GM23248 (cell line): ENCODE results near the gene RDH11. TPM values are rescaled to one million over a fixed set of nuclear protein-coding genes. Genes with fewer than 3 reads are reported as not detected.

Experiments used
- DNase-seq: peaks from one replicate; pipeline ENCODE4 v3.0.0-alpha.2; 2015
- H2AFZ ChIP-seq: fragments of 200-600 bp; sonication (generic); 2 replicates; pipeline ENCODE4 v1.6.1; 2016; ENCODE audit warnings: antibody characterized with exemption
- H3F3A ChIP-seq: fragments of 200-600 bp; sonication (generic); 2 replicates; pipeline ENCODE4 v1.6.1; 2016; ENCODE audit warnings: mild to moderate bottlenecking, antibody characterized with exemption, mixed run types; ENCODE audit not compliant: insufficient read depth
- H3K27ac ChIP-seq: fragments of 200-600 bp; sonication (generic); 2 replicates; pipeline ENCODE4 v1.5.1; 2016; ENCODE audit warnings: mild to moderate bottlenecking
- H3K27me3 ChIP-seq: fragments of 200-600 bp; sonication (generic); replicated peaks from 2 replicates; pipeline ENCODE4 v1.6.1; 2016; ENCODE audit warnings: mild to moderate bottlenecking; ENCODE audit not compliant: insufficient read depth
- H3K36me3 ChIP-seq: fragments of 200-600 bp; sonication (generic); 2 replicates; pipeline ENCODE4 v1.6.1; 2016; ENCODE audit warnings: low read depth, mild to moderate bottlenecking
- H3K4me1 ChIP-seq: fragments of 200-600 bp; sonication (generic); 2 replicates; pipeline ENCODE4 v1.6.1; 2016; ENCODE audit warnings: mild to moderate bottlenecking; ENCODE audit not compliant: insufficient read depth
- H3K4me2 ChIP-seq: fragments of 200-600 bp; sonication (generic); one replicate; pipeline ENCODE4 v1.6.1; 2016; ENCODE audit warnings: mild to moderate bottlenecking; ENCODE audit not compliant: unreplicated experiment
- H3K4me3 ChIP-seq: fragments of 200-600 bp; sonication (generic); 2 replicates; pipeline ENCODE4 v1.5.1; 2016; ENCODE audit warnings: mild to moderate bottlenecking
- H3K79me2 ChIP-seq: fragments of 200-600 bp; sonication (generic); 2 replicates; pipeline ENCODE4 v1.6.1; 2016; ENCODE audit warnings: mild to moderate bottlenecking; ENCODE audit not compliant: insufficient read depth
- H3K9ac ChIP-seq: fragments of 200-600 bp; sonication (generic); 2 replicates; pipeline ENCODE4 v1.6.1; 2016; ENCODE audit warnings: mild to moderate bottlenecking
- H3K9me2 ChIP-seq: fragments of 200-600 bp; sonication (generic); 2 replicates; pipeline ENCODE4 v1.6.1; 2016; ENCODE audit warnings: mixed run types, mild to moderate bottlenecking, moderate library complexity; ENCODE audit not compliant: insufficient read depth
- H3K9me3 ChIP-seq: fragments of 200-600 bp; sonication (generic); one replicate; pipeline ENCODE4 v1.6.1; 2017; ENCODE audit warnings: low read depth
- H4K20me1 ChIP-seq: fragments of 200-600 bp; sonication (generic); 2 replicates; pipeline ENCODE4 v1.6.0; 2016; ENCODE audit not compliant: insufficient read depth
- EZH2 ChIP-seq: fragments of 200-600 bp; sonication (generic); IDR thresholded peaks from 2 replicates; pipeline ENCODE4 v1.6.1; 2018; ENCODE audit warnings: antibody characterized with exemption, mild to moderate bottlenecking; ENCODE audit not compliant: insufficient read depth, poor library complexity, severe bottlenecking
- EZH2phosphoT487 ChIP-seq: fragments of 200-600 bp; sonication (generic); IDR thresholded peaks from 2 replicates; pipeline ENCODE4 v1.6.1; 2018; ENCODE audit warnings: antibody characterized with exemption, moderate library complexity, mild to moderate bottlenecking, low read depth; ENCODE audit not compliant: insufficient read depth
- WGBS, 2 experiments: methylation state at CpG; one replicate each; pipeline ENCODE4 v1.1.6; 2015 to 2017; ENCODE audit warnings: low lambda C conversion rate in 2 of 2, low coverage in 1 of 2; ENCODE audit errors: missing lambda C conversion rate in 2 of 2; 5-methylcytosine and 5-hydroxymethylcytosine counted together
- in situ Hi-C: fragments of 300-500 bp; cut with MboI; formaldehyde crosslinking; loops from 2 replicates; pipeline ENCODE4 v1.15.0; 2020
- polyA plus RNA-seq: library from polyadenylated mRNA; unstranded; fragments of >200 nt; fragmentation: Nextera tagmentation; extraction: Ambion mirVana; gene quantifications from 2 replicates; pipeline ENCODE4 v1.2.1, GENCODE V29; 2016
- total RNA-seq: library from RNA; depleted of rRNA; stranded (reverse); fragments of >200 nt; shearing (Covaris generic); gene quantifications from 2 replicates; pipeline ENCODE4 v1.2.3, GENCODE V29; 2014; rRNA removed

Gene RDH11
- 59.1 and 59.4 TPM in 2 replicates for total RNA-seq
- polyA plus RNA-seq, result 56.7 and 57.5 TPM in 2 replicates

- no peaks in the 10 kb centered on the region for H3K9me2 ChIP-seq
- in situ Hi-C loops, result no loop called here
Observed at GRCh38 chr14:67695394-67695949, at the start of gene RDH11. Gene RDH11, minus strand, starts transcription at chr14:67695764. Its CDS starts 61 bp downstream, at chr14:67695703.

GRCh38 chr14:67744046-67744445, 48.5 kb upstream of the RDH11 start:
- no peak overlapping the region for H3K9ac ChIP-seq
- no peaks in the 10 kb centered on the region; the same call in 1 of the 2 replicates for H3K27me3 ChIP-seq
- H4K20me1 ChIP-seq, result no peaks in the 10 kb centered on the region
- 0 out of 2 replicates have a peak, but pooled peaks cover 3% of the 10 kb centered on the region for H3K36me3 ChIP-seq
- no peaks in the 10 kb centered on the region for H3K9me2 ChIP-seq
- in situ Hi-C loops, result no loop called here
- TF ChIP-seq EZH2 (no peak), EZH2phosphoT487 (no peak)
- no peak overlapping the region for H2AFZ ChIP-seq
- H3K4me1 ChIP-seq, result peaks cover 4% of the 10 kb centered on the region
- no peak for DNase-seq
- H3F3A ChIP-seq, result peaks cover 8% of the 10 kb centered on the region
- no peaks in the 10 kb centered on the region for H3K79me2 ChIP-seq
- WGBS, 2 experiments, result 76 to 79% methylated on average over 2 of the region's 2 CpGs
- H3K4me3 ChIP-seq, result no peak overlapping the region
- H3K4me2 ChIP-seq, result no peak overlapping the region
- no peaks in the 10 kb centered on the region for H3K9me3 ChIP-seq
- no peak overlapping the region for H3K27ac ChIP-seq

More at GRCh38 chr14:67695394-67695949, at the start of gene RDH11:
- Histone ChIP-seq H3K27me3 (no peaks in the 10 kb centered on the region), H3K36me3 (peaks cover 18% of the 10 kb centered on the region; the same call in 1 of the 2 replicates), H3F3A (peaks cover 5% of the 10 kb centered on the region; the same call in 1 of the 2 replicates), H2AFZ (peak within 1 kb of the TSS; percentile 92), H3K4me1 (peaks cover 11% of the 10 kb centered on the region; the same call in 1 of the 2 replicates), H3K9ac (peak within 1 kb of the TSS; percentile 88), H3K79me2 (peaks cover 41% of the 10 kb centered on the region), H4K20me1 (peaks cover 4% of the 10 kb centered on the region; the same call in 1 of the 2 replicates), H3K9me3 (no peaks in the 10 kb centered on the region), H3K4me3 (peak within 1 kb of the TSS; percentile 100), H3K4me2 (peak within 1 kb of the TSS; percentile 91), H3K27ac (peak within 1 kb of the TSS; percentile 77)
- no peak for TF ChIP-seq EZH2
- TF ChIP-seq EZH2phosphoT487, result no peak
- peak; percentile 97 for DNase-seq
- WGBS, 2 experiments, result 1 to 2% methylated on average over 23 to 25 of the region's 25 CpGs

GRCh38 chr14:67738740-67739504, 43.4 kb upstream of the RDH11 start:
- H3K79me2 ChIP-seq, result no peaks in the 10 kb centered on the region
- H3K4me3 ChIP-seq, result no peak overlapping the region
- H3K4me1 ChIP-seq, result peaks cover 10% of the 10 kb centered on the region
- no peaks in the 10 kb centered on the region for H3K36me3 ChIP-seq
- H3K4me2 ChIP-seq, result peak overlapping the region; percentile 7
- H2AFZ ChIP-seq, result no peak overlapping the region
- no peaks in the 10 kb centered on the region for H3K9me2 ChIP-seq
- TF ChIP-seq EZH2, result no peak
- peak; percentile 59; the same call in 1 of the 2 replicates for TF ChIP-seq EZH2phosphoT487
- H3K9ac ChIP-seq, result no peak overlapping the region
- H3K27ac ChIP-seq, result peak overlapping the region; percentile 29
- no peaks in the 10 kb centered on the region; the same call in 1 of the 2 replicates for H3K27me3 ChIP-seq
- H3F3A ChIP-seq, result peaks cover 14% of the 10 kb centered on the region
- H4K20me1 ChIP-seq, result no peaks in the 10 kb centered on the region
- in situ Hi-C loops, result no loop called here
- no peaks in the 10 kb centered on the region for H3K9me3 ChIP-seq
- 49% methylated on average over 12 of the region's 12 CpGs for WGBS, 2 experiments
- peak; percentile 98 for DNase-seq

- H3K27ac ChIP-seq, result no peak overlapping the region
- H2AFZ ChIP-seq, result no peak overlapping the region
- no peaks in the 10 kb centered on the region for H3K36me3 ChIP-seq
- H3K9me3 ChIP-seq, result no peaks in the 10 kb centered on the region
- H3K4me2 ChIP-seq, result no peak overlapping the region
- TF ChIP-seq EZH2phosphoT487 (no peak), EZH2 (no peak)
- H4K20me1 ChIP-seq, result no peaks in the 10 kb centered on the region
- in situ Hi-C loops, result no loop called here
- no peaks in the 10 kb centered on the region for H3K79me2 ChIP-seq
- H3K4me1 ChIP-seq, result peaks cover 10% of the 10 kb centered on the region
- no peaks in the 10 kb centered on the region; the same call in 1 of the 2 replicates for H3K27me3 ChIP-seq
- H3K9ac ChIP-seq, result no peak overlapping the region
- H3K9me2 ChIP-seq, result no peaks in the 10 kb centered on the region
- no peak for DNase-seq
- no peak overlapping the region for H3K4me3 ChIP-seq
- WGBS, 2 experiments, result 83 to 86% methylated on average over 4 of the region's 4 CpGs
- H3F3A ChIP-seq, result peaks cover 14% of the 10 kb centered on the region
Observed at GRCh38 chr14:67736771-67737170, 41.2 kb upstream of the RDH11 start.
